Stimulated activated CD4-positive, alpha-beta T cell treated with anti-CD3 and anti-CD28 coated beads, Interleukin-1b, Interleukin-23, amount 100 ng/mL, for 1 hour (primary cell): ENCODE measurements around the gene GALNT17.

Source experiments
- DNase-seq, 2 donors: peaks; one replicate each; pipeline ENCODE4 v3.0.0-alpha.2; 2020; ENCODE audit warnings: low read depth in 2 of 2

The GALNT17 gene

DNA sequence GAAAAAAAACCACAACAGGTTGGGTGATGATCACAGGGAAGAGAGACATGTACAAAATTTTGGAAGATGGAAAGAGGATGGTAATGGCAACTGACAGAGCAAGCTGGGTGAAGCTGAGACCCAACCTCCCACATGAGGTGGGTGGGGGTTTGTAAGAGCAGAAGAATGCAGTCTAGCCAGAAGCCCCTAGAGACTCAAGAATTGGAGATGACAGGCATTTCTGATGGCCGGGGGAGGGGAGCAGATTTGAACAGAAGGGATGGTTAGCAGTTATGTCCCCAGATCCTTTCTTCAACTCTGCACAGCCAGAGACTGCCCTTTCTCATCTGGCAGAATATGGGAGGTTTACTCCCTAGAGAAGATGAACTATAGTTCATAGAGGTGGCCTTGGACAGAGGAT is 208.0 kb downstream of the GALNT17 start:
- DNase-seq, result no peak

- no peak for DNase-seq
Observed at GRCh38 chr7:71342202-71342601, 210.3 kb downstream of the GALNT17 start.

GRCh38 chr7:71343039-71343438 is 211.1 kb downstream of the GALNT17 start:
- no peak for DNase-seq

- DNase-seq, result no peak
Observed at GRCh38 chr7:71343892-71344291, 211.9 kb downstream of the GALNT17 start.

GRCh38 chr7:71345117-71345884 is 213.4 kb downstream of the GALNT17 start:
- no peak for DNase-seq

DNA sequence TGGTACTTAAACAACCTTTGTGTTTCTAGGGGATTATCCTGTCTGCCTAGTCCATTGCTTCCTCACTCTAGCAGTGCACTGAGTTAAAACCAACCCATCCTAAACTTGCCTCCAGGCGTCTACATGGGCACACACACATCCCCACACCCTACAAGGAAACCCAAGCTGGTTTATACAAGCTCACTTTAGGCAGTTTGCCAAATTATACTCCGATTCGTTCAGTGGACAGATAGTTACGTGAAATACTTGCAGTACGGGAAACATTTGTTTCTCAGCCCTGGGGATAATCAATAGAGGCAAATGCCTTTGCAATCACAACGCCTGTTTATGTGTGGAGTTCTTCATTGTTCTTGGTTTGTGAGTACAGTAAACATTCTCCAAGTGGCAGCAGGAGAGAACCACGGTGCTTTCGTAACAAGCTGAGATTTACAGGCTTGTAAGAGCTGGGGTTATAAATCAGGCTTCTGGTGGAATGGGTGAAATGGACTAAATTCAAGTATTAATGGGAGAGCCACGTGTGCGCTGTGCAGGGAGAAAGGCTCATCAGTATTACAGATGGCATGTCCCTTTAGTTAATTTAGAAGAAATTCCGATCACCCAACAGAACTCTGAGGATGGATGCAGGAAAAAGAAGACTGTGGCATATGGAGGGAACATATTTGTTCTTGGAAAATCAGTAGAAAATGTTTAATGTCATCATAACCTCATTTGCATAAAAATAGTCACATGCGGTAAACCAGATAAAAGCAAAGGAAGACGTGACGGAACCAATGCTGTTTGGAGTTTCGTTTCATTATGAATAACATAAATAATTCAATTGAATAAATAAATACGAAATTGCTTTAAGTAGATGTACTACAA is 217.1 kb downstream of the GALNT17 start:
- DNase-seq, result no peak

- no peak for DNase-seq
Observed at GRCh38 chr7:71349682-71350481, 217.9 kb downstream of the GALNT17 start.

- DNase-seq, result no peak
Observed at GRCh38 chr7:71350680-71351079, 218.7 kb downstream of the GALNT17 start.

DNA sequence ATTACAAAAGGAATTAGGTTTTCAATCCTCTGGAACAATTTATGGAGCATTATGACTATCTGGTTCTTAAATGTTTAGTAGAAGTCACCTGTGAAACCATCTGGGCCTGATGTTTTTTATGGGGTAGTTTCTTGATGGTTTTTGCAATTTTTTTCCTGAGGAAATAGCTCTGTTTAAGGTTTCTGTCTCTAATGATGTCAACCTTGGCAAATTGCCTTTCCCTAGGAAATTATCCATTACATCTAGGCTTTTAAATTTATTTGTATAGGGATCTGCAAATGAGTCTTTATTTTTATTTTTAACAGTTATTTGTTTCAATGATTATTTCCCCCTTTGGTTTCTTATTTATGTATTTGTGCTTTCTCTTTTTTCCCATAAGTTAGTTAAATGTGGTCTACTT is 222.8 kb downstream of the GALNT17 start:
- DNase-seq, result no peak

DNA sequence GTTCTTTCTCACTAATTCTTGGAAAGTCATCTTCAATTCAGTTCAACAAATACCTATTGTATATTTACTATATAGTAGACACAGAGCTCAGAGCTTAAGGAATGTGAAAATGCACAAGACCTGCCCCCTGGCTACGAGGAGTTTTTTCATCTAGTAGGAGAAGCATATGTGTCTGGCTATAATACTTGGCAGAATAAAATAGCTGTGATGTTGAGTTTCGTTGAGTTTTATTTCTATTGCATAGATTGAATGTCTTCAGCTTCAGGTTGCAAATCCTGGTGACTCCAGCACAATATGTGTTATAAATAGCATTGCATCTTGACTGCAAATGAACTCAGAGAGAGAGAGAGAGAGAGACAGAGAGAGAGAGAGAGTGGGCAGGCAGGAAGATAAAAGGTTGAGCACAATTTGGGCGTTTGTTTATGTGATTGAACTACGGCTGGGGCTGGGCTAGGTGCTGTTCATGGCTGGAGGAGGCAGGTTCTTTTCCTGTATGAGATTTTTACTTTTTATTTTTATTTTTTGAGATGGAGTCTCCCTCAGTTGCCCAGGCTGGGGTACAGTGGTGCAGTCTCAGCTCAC is 229.6 kb downstream of the GALNT17 start:
- DNase-seq, result no peak

- no peak for DNase-seq
Observed at GRCh38 chr7:71362240-71362639, 230.3 kb downstream of the GALNT17 start.

GRCh38 chr7:71363223-71363622 is 231.3 kb downstream of the GALNT17 start:
- DNase-seq, result no peak

GRCh38 chr7:71363627-71364026 is 231.7 kb downstream of the GALNT17 start:
- no peak for DNase-seq

DNA sequence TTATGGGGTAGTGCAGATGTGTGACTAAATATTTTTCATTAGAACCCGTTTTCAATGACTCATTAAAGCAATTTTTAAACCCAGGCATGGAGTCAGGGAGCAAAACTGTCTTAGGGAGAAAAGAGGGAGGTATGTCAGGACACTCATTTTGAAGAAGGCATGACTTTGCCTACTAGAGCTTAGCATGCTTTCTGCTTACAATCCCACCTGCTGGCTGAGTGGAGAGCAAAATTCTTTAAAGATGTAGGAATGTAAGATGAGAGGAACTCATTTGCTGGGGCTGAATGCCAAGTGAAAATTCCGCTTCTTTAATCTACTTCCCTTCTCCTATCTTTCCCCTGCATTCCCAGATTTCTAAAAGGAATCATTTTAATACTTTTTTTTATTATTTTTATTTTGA is 232.6 kb downstream of the GALNT17 start:
- DNase-seq, result no peak

DNA sequence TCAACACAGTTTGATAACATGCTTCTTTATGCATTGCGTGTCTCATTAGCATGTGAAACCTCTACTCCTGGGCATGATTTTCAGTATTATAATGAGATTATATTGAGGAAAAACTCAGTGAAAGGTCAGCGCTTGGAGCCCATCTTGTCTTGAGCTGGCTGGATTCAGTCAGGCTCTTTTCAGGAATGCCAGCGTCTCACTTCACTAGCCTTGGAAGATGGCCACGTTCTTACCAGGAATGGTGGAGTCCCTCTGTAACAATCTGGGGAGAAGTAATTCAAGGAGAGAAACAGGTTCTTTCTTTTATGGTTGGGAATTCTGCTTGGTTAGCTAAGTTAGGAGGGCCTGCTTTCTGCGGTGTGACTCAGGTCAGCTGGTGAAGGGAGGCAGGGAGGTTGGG is 241.0 kb downstream of the GALNT17 start:
- no peak for DNase-seq

DNA sequence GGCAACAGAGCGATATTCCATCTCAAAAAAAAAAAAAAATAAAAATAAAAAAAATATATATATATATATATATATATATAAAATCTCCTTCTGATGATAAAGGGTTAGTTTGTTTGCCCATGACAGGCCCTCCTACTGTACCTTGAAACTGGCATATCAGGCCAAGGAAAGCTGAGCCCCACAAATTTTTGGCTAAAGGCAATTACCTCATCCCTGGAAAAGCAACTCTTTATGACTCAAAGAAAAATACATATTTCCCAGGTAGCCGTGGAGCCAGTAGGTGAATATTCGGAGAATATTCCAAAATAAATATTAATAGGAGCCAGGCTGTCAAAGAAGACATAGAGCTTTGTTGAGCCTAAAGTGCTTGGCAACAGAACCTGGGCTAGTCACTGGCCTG is 245.1 kb downstream of the GALNT17 start:
- DNase-seq, result no peak

DNA sequence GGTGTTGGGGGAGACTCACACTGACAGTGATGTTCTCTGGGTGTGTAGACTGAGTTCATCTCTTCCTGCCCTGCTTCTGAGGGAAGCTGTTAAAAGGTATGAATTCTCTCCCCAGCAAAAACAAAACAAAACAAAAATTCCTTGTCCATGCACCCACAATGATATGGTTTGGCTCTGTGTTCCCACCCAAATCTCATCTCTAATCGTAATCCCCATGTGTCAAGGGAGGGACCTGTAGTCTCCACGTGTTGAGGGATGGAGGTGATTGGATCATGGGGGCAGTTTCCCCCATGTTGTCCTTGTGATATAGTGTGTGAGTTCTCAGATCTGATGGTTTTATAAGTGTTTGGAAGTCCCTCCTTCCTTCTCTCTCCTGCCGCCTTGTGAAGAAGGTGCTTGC is 245.5 kb downstream of the GALNT17 start:
- no peak for DNase-seq

- no peak for DNase-seq
Observed at GRCh38 chr7:71384094-71384493, 252.2 kb downstream of the GALNT17 start.

DNA sequence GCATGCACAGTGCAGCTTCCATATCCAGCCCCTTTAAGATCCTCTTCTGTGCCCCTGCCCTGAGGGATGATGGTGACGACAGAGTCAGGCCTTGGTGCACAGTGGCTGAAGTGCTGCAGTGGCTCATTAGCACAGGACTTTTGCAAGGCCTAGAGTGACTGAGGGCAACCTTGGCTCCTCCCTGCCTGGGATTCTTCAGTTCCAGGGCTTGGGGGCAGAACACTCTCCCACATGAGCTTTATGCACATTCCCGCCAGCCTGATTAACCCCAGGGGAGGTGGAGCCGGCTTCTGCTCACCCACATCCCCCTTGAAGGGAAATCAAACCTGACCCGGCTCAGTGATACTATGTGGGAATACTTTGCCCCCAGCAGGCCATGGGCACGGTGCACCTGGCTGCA is 253.4 kb downstream of the GALNT17 start:
- DNase-seq, result no peak

GRCh38 chr7:71386152-71386785 is 254.3 kb downstream of the GALNT17 start:
- DNase-seq, result no peak

- DNase-seq, result no peak
Observed at GRCh38 chr7:71388181-71388580, 256.2 kb downstream of the GALNT17 start.
